ENCODE data around the gene PRRX1.
A peak's percentile ranks its signal among the peaks of the same experiment; 100 is the strongest.

Gene PRRX1

GRCh38 chr1:170664828-170665612 is 1.1 kb downstream of the PRRX1 start:
- peak; percentile 73 for DNase-seq

GRCh38 chr1:170665629-170666028 is 1.7 kb downstream of the PRRX1 start:
- DNase-seq = no peak

DNA sequence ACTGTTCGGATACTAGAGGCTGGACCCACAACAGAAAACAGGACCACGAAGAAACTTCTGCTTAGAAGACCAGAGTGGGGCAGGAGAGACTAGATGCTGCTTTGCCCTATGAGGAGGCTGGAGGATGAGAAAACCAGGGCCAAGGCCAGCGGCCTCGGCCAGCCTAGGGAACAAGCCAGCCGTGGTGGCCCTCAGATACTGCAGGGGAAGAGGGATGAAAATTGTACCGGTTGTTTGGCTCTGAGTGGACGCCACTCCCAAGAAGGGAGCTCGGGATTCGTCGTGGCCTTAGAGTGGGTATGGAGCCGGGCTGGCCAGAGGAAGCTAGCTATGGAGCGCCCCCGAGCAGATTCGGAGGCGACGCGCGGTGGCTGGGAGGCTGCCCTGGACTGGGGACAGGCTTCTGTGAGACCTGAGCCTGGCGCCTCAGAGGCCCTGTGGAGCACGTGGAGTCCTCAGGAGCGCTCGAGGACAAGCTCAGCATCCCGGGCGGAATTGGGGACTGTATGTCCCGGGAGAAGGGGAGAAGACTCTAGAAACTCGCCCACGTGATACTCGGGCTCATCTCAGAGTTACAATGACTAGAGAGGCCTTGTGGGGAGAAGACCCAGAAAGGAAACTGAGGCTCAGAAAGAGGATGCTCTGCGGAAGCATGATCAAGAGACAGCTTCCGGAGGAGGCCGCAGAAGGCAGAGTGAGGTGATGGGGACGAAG is 2.8 kb downstream of the PRRX1 start:
- no peak for DNase-seq

- DNase-seq = peak; percentile 58
Observed at GRCh38 chr1:170668209-170669106, 4.5 kb downstream of the PRRX1 start.

DNA sequence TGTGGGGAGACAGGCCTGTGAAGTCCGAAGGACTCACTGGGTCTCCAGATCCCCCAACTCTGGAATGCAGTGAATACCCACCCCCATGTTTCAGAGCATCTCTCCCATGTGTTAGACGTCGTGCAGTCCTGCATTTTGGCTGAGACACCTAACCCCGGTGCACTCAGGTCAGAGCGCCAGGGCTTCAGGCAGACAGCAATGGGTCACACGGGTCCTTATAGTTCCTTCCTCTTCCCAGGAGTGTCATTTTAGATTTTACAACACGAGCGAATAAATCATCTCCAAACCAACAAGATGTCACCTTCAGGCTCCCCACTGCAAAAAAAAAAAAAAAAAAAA is 5.1 kb downstream of the PRRX1 start:
- no peak for DNase-seq

GRCh38 chr1:170669586-170670530 is 5.9 kb downstream of the PRRX1 start:
- no peak for DNase-seq

- DNase-seq = peak; percentile 81
Observed at GRCh38 chr1:170670802-170671628, 7.1 kb downstream of the PRRX1 start.

DNA sequence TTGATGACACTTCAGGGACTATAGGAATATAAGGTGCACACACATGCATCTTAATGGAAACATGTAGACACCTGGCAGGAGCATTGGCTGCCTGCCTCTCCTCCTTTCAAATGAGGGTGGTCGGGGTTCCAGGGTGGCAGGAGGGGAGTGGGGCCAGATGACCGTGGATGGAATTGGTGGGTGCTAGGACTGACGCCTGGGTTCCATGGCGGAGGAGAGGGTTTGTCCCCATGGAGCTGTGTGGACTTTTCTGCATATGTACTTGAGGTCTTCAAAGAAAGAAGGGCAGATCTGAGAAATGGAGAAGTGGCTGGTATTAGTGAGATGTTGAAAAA is 7.7 kb downstream of the PRRX1 start:
- no peak for DNase-seq

GRCh38 chr1:170672316-170672715 is 8.4 kb downstream of the PRRX1 start:
- DNase-seq = no peak

GRCh38 chr1:170674239-170674638 is 10.3 kb downstream of the PRRX1 start:
- no peak for DNase-seq

GRCh38 chr1:170674986-170675385 is 11.1 kb downstream of the PRRX1 start:
- no peak for DNase-seq

- no peak for DNase-seq
Observed at GRCh38 chr1:170675865-170676264, 11.9 kb downstream of the PRRX1 start.

- no peak for DNase-seq
Observed at GRCh38 chr1:170676628-170677027, 12.7 kb downstream of the PRRX1 start.

GRCh38 chr1:170678027-170678600 is 14.2 kb downstream of the PRRX1 start:
- DNase-seq = no peak

GRCh38 chr1:170680428-170680827 is 16.5 kb downstream of the PRRX1 start:
- no peak for DNase-seq

DNA sequence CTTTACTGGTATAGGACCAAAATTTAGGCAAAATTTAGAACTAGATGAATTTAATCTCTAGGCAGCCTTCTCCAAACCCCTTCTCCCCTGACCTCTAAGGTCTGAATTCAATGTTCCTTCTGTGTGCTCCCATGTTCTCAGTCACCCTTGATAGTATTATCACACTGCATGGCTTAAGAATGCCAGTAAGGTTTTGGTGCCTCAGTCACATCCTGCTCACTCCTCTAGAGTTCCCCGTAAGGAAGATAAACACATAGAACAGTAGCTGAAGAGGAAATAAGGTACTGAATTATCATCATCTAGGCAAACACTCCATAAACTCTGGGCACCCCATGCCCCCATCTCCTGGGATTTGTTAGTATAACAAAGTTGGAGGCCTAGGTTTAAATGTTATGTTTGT is 18.2 kb downstream of the PRRX1 start:
- no peak for DNase-seq

GRCh38 chr1:170682809-170683208 is 18.9 kb downstream of the PRRX1 start:
- no peak for DNase-seq

GRCh38 chr1:170685166-170685565 is 21.2 kb downstream of the PRRX1 start:
- no peak for DNase-seq

GRCh38 chr1:170686291-170686690 is 22.4 kb downstream of the PRRX1 start:
- DNase-seq = no peak

GRCh38 chr1:170687621-170688020 is 23.7 kb downstream of the PRRX1 start:
- DNase-seq = no peak

DNA sequence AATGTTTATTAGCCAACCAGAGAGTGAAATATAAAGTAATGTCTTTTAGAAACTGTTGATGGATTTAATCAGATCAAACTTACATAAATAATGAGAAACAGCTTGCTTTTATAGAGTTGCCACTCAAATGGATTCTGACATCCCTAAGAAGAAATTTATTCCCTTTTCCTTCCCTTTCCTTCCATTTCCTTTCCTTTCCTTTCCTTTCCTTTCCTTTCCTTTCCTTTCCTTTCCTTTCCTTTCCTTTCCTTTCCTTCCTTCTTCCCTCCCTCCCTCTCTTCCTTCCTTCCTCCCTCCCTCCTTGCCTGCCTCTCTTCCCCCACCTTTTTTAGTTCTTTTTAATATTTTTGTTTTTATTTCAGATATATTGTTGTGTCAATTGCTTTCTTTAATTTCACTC is 27.3 kb downstream of the PRRX1 start:
- DNase-seq = no peak
